Measurements from ENCODE around the gene KBTBD6. TPM values are rescaled to one million over a fixed set of nuclear protein-coding genes. Genes with fewer than 3 reads are reported as not detected.

The KBTBD6 gene
- total RNA-seq, 1 donor from 2014 or later = 5.3 TPM

DNA sequence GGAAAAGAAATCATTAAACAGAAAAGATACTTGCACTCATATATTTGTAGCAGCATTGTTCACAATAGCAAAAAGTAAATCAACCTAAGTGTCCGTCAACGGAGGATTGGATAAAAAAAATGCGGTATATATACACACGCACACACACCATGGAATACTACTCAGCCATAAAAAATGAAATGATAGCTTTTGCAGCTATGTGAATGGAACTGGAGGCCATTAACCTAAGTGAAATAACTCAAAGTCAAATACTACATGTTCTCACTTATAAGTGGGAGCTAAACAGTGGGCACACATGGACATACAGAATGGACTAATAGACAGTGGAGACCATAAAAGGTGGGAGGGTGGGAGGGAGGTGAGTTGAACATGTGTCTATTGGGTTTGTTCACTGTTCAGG lies 52.9 kb downstream of the KBTBD6 start:
- TF ChIP-seq, protein P1, sequence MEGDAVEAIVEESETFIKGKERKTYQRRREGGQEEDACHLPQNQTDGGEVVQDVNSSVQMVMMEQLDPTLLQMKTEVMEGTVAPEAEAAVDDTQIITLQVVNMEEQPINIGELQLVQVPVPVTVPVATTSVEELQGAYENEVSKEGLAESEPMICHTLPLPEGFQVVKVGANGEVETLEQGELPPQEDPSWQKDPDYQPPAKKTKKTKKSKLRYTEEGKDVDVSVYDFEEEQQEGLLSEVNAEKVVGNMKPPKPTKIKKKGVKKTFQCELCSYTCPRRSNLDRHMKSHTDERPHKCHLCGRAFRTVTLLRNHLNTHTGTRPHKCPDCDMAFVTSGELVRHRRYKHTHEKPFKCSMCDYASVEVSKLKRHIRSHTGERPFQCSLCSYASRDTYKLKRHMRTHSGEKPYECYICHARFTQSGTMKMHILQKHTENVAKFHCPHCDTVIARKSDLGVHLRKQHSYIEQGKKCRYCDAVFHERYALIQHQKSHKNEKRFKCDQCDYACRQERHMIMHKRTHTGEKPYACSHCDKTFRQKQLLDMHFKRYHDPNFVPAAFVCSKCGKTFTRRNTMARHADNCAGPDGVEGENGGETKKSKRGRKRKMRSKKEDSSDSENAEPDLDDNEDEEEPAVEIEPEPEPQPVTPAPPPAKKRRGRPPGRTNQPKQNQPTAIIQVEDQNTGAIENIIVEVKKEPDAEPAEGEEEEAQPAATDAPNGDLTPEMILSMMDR (IDR thresholded peaks at IDR 0.05; ENCODE audit: borderline replicate concordance) = no peak
- H3K27ac ChIP-seq (replicated peaks) = no peak overlapping the region
- H3K4me3 ChIP-seq = no peak overlapping the region
- H3K27me3 ChIP-seq (ENCODE audit: low read depth) = no peaks in the 10 kb centered on the region
- H3K4me1 ChIP-seq = no peaks in the 10 kb centered on the region
- no peak for DNase-seq
- no peaks in the 10 kb centered on the region for H3K9me3 ChIP-seq (replicated peaks)
- intact Hi-C loops (cut with micrococcal nuclease) = loop anchor here (5.0 kb wide), 1 partner anchor 143 kb away; no protein-coding TSS in a partner anchor
- peaks cover 94% of the 10 kb centered on the region for H3K36me3 ChIP-seq

Small RNA genes lying within 50 kb of the gene (microRNA-seq; reads per million reads assigned to microRNA genes)
- not detected for gene MIR3168

Other genes starting within 250 kb of the KBTBD6 start
- 31.1 TPM for gene ELF1, start 113.5 kb downstream of the KBTBD6 start, total RNA-seq
- gene WBP4, start 71.3 kb downstream of the KBTBD6 start, total RNA-seq = 22.6 TPM
- gene KBTBD7, start 61.8 kb upstream of the KBTBD6 start, total RNA-seq = 5.2 TPM
- gene MTRF1, start 130.8 kb upstream of the KBTBD6 start, total RNA-seq = 13.2 TPM
- gene NAA16, start 178.5 kb upstream of the KBTBD6 start, total RNA-seq = 6.5 TPM